ENCODE results near the gene PRDM15.

PRDM15 gene

GRCh38 chr21:41843584-41843983 is 35.6 kb downstream of the PRDM15 start:
- DNase-seq (ENCODE audit: low spot score) = no peak

DNA sequence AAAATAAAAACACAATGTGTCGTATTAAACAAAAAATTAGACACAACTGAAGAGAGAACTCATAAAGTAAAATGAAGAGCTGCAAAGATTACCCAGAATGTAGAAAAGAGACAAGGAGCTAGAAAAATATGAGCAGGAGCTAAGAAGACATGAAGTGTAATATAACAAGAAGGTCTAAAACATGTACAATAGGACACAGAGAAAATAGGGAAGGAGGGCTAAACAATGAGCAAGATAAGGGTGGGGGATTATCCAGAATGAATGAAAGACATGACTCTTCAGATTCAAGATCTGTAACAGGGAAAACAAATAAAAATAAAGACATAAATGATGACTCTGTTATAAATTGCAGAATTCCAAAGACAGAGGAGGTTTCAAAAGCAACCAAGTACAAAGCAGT is 38.3 kb downstream of the PRDM15 start:
- DNase-seq (ENCODE audit: low spot score) = no peak

DNA sequence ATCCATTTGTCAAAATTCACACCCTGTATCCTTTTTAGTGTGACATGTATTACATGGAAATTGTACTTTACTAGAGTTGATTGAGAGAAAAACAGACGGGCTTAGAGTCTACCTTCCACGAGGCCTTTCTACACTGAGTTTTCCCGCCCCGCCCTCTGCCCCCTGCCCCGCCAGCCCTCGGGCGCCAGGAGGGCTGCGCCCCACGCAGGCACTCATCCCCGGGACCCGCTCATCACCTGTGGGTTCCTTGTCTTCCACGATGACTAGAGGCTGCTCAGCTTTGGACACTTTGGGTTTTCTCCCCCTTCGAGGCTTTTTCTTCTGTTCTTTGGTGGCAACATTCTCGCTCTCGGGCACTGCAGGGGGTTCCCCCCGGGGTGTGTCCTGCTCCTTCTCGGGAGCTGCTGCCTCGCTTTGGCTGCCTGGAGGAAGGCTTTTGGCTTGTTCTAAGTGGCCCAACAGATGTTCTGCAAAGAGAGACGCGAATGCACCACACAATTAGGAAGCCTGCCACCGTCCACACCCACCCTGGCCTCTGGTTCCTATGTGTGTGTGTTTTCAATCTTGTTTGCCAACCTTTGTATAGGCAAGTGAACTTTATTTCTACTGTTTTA is 39.6 kb downstream of the PRDM15 start:
- no peak for DNase-seq (ENCODE audit: low spot score)

DNA sequence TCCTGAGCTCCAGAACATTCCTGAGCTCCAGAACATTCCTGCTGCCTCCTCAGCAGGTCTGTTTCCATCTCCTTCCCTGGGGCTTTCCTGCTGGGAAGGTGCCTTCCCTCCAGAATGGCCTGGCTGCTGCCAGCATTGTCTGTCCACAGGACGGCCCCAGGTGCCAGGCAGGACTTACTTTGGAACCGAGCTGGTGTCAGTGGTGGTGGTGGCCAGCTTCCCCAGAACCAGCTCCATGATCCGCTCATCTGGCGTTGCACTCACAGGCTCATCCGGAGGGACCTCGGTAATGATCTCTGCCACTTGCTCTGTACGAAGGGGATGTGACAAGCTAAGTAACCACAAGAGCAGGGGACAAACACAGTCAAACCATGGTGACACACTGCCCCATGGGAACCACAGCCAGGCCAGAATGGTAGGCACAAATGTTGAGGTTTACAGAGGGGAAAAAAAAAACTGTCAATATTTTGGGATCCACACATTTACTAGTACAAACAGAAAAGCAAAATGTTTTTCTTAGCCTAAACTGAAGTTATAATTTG is 41.3 kb downstream of the PRDM15 start:
- no peak for DNase-seq (ENCODE audit: low spot score)

- no peak for DNase-seq (ENCODE audit: low spot score)
Observed at GRCh38 chr21:41836166-41837015, 42.8 kb downstream of the PRDM15 start.

- no peak for DNase-seq (ENCODE audit: low spot score)
Observed at GRCh38 chr21:41835711-41836154, 43.4 kb downstream of the PRDM15 start.

- no peak for DNase-seq (ENCODE audit: low spot score)
Observed at GRCh38 chr21:41834926-41835663, 44.0 kb downstream of the PRDM15 start.

DNA sequence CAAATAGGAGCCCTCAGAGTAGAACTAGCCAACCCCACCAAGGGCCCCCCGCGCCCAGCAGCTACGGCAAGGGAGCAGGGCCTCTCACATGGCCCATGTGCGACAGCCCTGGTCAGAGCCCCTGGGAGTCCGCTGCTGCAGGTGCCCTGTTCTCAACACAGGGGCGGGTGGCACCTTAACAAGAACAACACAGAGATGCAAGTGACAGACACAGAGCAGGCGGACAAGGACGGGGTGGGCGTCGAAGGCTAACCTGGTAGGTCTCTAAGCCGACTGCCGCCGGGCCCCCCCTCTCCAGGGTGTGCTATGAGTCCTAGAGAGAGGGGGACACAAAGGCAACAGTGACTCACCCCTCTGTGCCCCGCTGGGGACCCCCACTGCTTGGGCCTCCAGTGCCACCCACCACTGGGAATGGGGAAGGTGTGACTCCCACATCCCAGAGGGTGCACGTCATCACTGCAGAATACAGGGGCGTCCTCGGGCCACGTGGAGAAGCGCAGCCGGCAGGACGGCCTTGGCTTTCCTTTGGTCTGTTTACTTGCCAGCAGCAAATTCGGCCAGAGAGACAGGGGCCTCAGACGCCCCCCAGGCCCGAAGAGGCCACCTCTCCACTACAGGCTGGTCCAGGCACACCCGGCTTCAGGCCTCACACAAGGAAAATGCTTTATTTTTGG is 44.8 kb downstream of the PRDM15 start:
- no peak for DNase-seq (ENCODE audit: low spot score)

DNA sequence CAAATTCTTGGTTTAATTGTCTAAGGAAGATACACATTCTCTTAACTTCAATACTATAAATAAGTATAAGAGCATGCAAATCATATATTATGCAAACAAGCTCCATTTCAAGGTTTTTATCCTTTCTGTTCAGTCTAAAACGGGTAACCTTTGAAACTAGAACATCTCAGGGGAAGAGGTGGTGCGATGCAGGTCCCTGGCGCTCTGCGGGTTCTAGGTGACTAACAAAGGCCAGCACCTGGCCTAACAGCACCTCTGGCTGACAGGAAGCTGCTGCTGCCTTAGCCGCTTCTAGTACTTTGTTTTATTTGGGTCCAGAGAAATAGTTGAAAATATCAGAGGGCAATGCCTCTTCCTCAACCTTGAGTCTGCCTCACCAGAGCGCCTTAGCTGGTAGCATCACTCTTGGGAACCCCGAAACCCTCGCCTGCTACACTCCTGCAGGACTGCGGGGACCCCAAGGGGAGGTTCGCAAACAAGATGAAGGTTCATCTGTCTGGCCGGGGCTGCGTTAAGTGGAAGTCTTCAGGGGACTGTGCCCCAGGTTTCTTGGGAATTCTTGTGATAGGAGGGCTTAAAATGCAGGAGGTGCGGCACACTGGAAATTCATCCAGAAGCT is 45.5 kb downstream of the PRDM15 start:
- DNase-seq (ENCODE audit: low spot score) = no peak

GRCh38 chr21:41832596-41833496 is 46.3 kb downstream of the PRDM15 start:
- DNase-seq (ENCODE audit: low spot score) = no peak

- DNase-seq (ENCODE audit: low spot score) = no peak
Observed at GRCh38 chr21:41831866-41832595, 47.1 kb downstream of the PRDM15 start.

GRCh38 chr21:41831453-41831831 is 47.7 kb downstream of the PRDM15 start:
- no peak for DNase-seq (ENCODE audit: low spot score)

- no peak for DNase-seq (ENCODE audit: low spot score)
Observed at GRCh38 chr21:41830764-41831452, 48.2 kb downstream of the PRDM15 start.

DNA sequence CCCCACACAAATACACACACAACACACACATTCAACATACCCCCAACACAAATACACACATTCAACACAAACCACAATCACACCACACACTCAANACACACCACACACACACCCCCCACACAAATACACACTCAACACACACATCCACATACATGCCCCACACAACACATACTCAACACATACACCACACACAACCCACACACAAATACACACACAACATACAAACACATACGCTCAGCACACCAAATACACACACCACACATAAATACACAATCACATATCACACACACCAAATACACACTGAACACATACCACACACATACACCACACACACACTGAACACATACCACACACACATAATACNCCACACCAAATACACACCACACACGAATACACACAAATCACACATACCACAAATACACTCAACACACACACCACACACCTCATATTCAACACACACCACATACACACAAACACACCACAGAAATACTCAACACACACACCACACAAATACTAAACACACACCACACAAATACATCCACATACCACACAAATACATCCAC is 48.9 kb downstream of the PRDM15 start:
- no peak for DNase-seq (ENCODE audit: low spot score)

DNA sequence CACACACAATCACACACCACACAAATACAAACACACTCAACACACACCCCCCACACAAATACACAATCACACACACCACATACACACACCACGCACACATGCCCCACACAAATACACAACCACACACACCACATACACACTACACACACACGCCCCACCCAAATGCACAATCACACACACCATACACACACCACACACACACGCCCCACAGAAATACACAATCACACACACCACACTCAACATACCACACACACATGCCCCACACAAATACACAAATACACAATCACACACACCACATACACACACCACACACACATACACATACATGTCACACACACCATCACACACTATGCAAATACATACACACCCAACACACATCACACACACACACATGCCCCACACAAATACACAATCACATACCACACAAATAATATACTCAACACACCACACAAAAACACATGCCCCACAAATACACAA is 50.2 kb downstream of the PRDM15 start:
- no peak for DNase-seq (ENCODE audit: low spot score)

GRCh38 chr21:41827951-41828883 is 50.9 kb downstream of the PRDM15 start:
- DNase-seq (ENCODE audit: low spot score) = no peak

DNA sequence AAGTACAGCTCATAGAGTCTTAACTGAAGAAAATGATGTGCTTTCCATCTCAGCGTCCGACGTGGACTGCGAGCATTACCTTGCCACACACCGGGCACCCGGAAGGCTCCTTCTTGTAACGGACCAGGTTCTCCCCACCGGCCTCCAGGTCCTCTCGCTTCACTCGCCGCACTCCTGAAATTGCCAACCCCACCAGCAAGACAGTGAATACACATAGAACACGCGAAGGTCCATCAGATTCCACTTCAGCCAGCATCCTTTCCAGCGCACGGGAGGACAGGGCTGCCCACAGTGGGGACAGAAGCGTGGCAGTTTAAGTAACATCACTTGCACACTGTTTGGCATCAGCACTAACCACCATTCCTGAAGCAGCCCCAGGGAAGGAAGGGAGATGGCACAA is 53.3 kb downstream of the PRDM15 start:
- DNase-seq (ENCODE audit: low spot score) = no peak

DNA sequence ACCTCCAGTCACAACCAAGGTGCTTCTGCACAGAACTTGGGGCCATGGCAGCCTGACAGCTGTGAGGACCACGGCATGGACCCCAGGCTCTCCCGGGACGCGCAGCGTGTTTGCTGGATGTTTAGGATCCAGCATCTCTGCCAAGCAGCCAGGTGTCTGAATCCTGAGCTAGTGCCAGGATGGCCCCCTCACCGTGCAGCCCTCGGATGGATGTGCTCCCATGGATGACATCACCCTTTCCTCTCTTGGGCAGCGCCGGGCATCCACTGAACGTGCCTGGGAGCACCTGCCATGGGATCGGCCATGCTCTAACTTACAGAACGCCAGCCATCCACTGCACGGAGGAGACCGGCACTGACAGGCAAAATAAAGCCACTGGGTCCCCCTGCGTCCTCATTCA is 53.9 kb downstream of the PRDM15 start:
- no peak for DNase-seq (ENCODE audit: low spot score)
